SK-N-SH (cell line): ENCODE results near the gene FKBP2. TPM values are rescaled to one million over a fixed set of nuclear protein-coding genes. Genes with fewer than 3 reads are reported as not detected.
"Not testable (repeated sequence)": the region's sequence is repeated elsewhere in the genome, so short reads cannot be mapped to it uniquely, and the experiment has no call there.

ENCODE experiments used
- CTCF ChIA-PET: fragments of 300-600, 350-600 bp; formaldehyde crosslinking; extraction: SDS; loops from one replicate; lab custom pipeline; 2021; lab: Yijun Ruan, JAX
- POLR2A ChIA-PET: fragments of 350-600 bp; sonication (Branson Sonifier 250); formaldehyde crosslinking; extraction: SDS; loops from one replicate; lab custom pipeline; 2020; ENCODE audit warnings: antibody characterized with exemption, inconsistent platforms; lab: Yijun Ruan, JAX
- DNase-seq: peaks from one replicate; pipeline ENCODE4 v3.0.0; 2012
- H2AFZ ChIP-seq: fragments of 200-600 bp; sonication (generic); 2 replicates; pipeline ENCODE4 v1.8.1; 2016; ENCODE audit warnings: antibody characterized with exemption, mild to moderate bottlenecking, low read depth
- H3F3A ChIP-seq: fragments of 200-600 bp; sonication (generic); replicated peaks from 2 replicates; pipeline ENCODE3; 2016; ENCODE audit warnings: antibody characterized with exemption, mild to moderate bottlenecking; ENCODE audit not compliant: insufficient read depth
- H3K27ac ChIP-seq, 2 experiments: fragments of 200-500 bp in 1 of 2; fragments of 200-600 bp in 1 of 2; sonication (Bioruptor generic) in 1 of 2; sonication (generic), shearing (Covaris generic) in 1 of 2; 2 replicates each; pipeline versions ENCODE4 v1.5.1 to v1.6.1; 2014 to 2016; ENCODE audit warnings: low read depth in 2 of 2, inconsistent platforms in 1 of 2, low read length in 1 of 2, mild to moderate bottlenecking in 1 of 2, mixed read lengths in 1 of 2
- H3K27me3 ChIP-seq: fragments of 200-600 bp; sonication (generic), shearing (Covaris generic); 2 replicates; pipeline ENCODE4 v1.6.1; 2016; ENCODE audit warnings: mixed run types; ENCODE audit not compliant: insufficient read depth
- H3K36me3 ChIP-seq, 2 experiments: fragments of 200-500 bp in 1 of 2; fragments of 200-600 bp in 1 of 2; sonication (Bioruptor generic) in 1 of 2; sonication (generic) in 1 of 2; replicated peaks in 1 of 2; 2 replicates each; pipeline versions ENCODE3 to v1.5.1; 2014 to 2016; ENCODE audit warnings: low read length in 1 of 2, mild to moderate bottlenecking in 1 of 2; ENCODE audit not compliant: insufficient read depth in 2 of 2, control insufficient read depth in 1 of 2
- H3K4me1 ChIP-seq, 2 experiments: fragments of 200-500 bp in 1 of 2; fragments of 200-600 bp in 1 of 2; sonication (Bioruptor generic) in 1 of 2; sonication (generic), shearing (Covaris generic) in 1 of 2; 2 replicates each; pipeline versions ENCODE4 v1.5.1 to v1.6.1; 2014 to 2016; ENCODE audit warnings: low read depth in 1 of 2, low read length in 1 of 2, mixed run types in 1 of 2; ENCODE audit not compliant: insufficient read depth in 2 of 2, control insufficient read depth in 1 of 2
- H3K4me2 ChIP-seq: fragments of 200-600 bp; sonication (generic), shearing (Covaris generic); 2 replicates; pipeline ENCODE4 v1.6.1; 2017; ENCODE audit warnings: mixed run types
- H3K4me3 ChIP-seq, 2 experiments: fragments of 200-500 bp in 1 of 2; fragments of 200-600 bp in 1 of 2; sonication (Bioruptor generic) in 1 of 2; sonication (generic), shearing (Covaris generic) in 1 of 2; 2 replicates each; pipeline versions ENCODE4 v1.5.1 to v1.8.1; 2014 to 2016; ENCODE audit warnings: low read depth in 2 of 2, inconsistent platforms in 1 of 2, low read length in 1 of 2, mild to moderate bottlenecking in 1 of 2, mixed read lengths in 1 of 2, moderate library complexity in 1 of 2
- H3K79me2 ChIP-seq: fragments of 200-600 bp; sonication (generic); 2 replicates; pipeline ENCODE4 v1.8.1; 2017; ENCODE audit warnings: mild to moderate bottlenecking; ENCODE audit not compliant: insufficient read depth
- H3K9ac ChIP-seq: fragments of 200-600 bp; sonication (generic); 2 replicates; pipeline ENCODE4 v1.6.1; 2017; ENCODE audit warnings: mixed run types
- H3K9me2 ChIP-seq: fragments of 200-600 bp; sonication (generic); 2 replicates; pipeline ENCODE4 v1.6.1; 2017; ENCODE audit warnings: mixed run types
- H3K9me3 ChIP-seq: fragments of 200-600 bp; sonication (generic); 2 replicates; pipeline ENCODE4 v1.6.1; 2017; ENCODE audit warnings: mixed run types, mild to moderate bottlenecking, moderate library complexity
- H4K20me1 ChIP-seq: fragments of 200-600 bp; sonication (generic); 2 replicates; pipeline ENCODE4 v1.6.1; 2017; ENCODE audit warnings: mild to moderate bottlenecking, mixed run types; ENCODE audit not compliant: insufficient read depth
- CHD2 ChIP-seq: fragments of 150-350 bp; IDR thresholded peaks from 2 replicates; pipeline ENCODE4 v1.6.1; 2018; ENCODE audit warnings: low read length; ENCODE audit not compliant: partially characterized antibody
- EP300 ChIP-seq, 2 experiments: IDR thresholded peaks; 2 replicates each; pipeline versions ENCODE4 v1.4.0 to v1.6.1; 2012; ENCODE audit warnings: borderline replicate concordance in 1 of 2, low read depth in 1 of 2, low read length in 1 of 2
- EZH2phosphoT487 ChIP-seq: fragments of 200-600 bp; sonication (generic); IDR thresholded peaks from 2 replicates; pipeline ENCODE4 v1.6.1; 2017; ENCODE audit warnings: low read depth, mixed run types, mild to moderate bottlenecking, antibody characterized with exemption, moderate library complexity, borderline replicate concordance
- GABPA ChIP-seq: IDR thresholded peaks from 2 replicates; pipeline ENCODE4 v1.4.0; 2012; ENCODE audit warnings: low read depth, mild to moderate bottlenecking
- MAX ChIP-seq: IDR thresholded peaks from 2 replicates; pipeline ENCODE4 v1.4.0; 2012; ENCODE audit warnings: low read depth
- MXI1 ChIP-seq: IDR thresholded peaks from 2 replicates; pipeline ENCODE4 v1.6.1; 2012; ENCODE audit warnings: mild to moderate bottlenecking, low read depth, low read length, improper control_type of control experiment
- NFIC ChIP-seq: IDR thresholded peaks from 2 replicates; pipeline ENCODE4 v1.4.0; 2012; ENCODE audit warnings: borderline replicate concordance
- POLR2AphosphoS5 ChIP-seq: IDR thresholded peaks from 2 replicates; pipeline ENCODE4 v1.6.1; 2012; ENCODE audit warnings: low read depth, low read length
- REST ChIP-seq: IDR thresholded peaks from 2 replicates; pipeline ENCODE4 v1.6.1; 2012; ENCODE audit warnings: mild to moderate bottlenecking, low read depth, low read length, moderate library complexity
- SIN3A ChIP-seq: IDR thresholded peaks from 2 replicates; pipeline ENCODE4 v1.6.1; 2012; ENCODE audit warnings: low read depth, mild to moderate bottlenecking, low read length, moderate library complexity, borderline replicate concordance
- TAF1 ChIP-seq: IDR thresholded peaks from 2 replicates; pipeline ENCODE4 v1.6.1; 2012; ENCODE audit warnings: low read depth, mild to moderate bottlenecking, low read length, moderate library complexity, borderline replicate concordance
- YY1 ChIP-seq: IDR thresholded peaks from 2 replicates; pipeline ENCODE4 v1.4.0; 2012; ENCODE audit warnings: low read depth, mild to moderate bottlenecking
- WGBS: methylation state at CpG from one replicate; pipeline ENCODE4 v1.1.6; 2017; ENCODE audit warnings: low lambda C conversion rate; 5-methylcytosine and 5-hydroxymethylcytosine counted together
- polyA plus RNA-seq, 3 experiments: library from polyadenylated mRNA; depleted of rRNA; stranded (reverse); fragments of >200 nt; gene quantifications; 2 replicates each; pipeline ENCODE4 v1.2.3, GENCODE V29; 2012

Gene FKBP2
- polyA plus RNA-seq, 1 of the 3 experiments (the other 2 are of a cell fraction) = 127 TPM

- ChIA-PET CTCF (interaction anchor here (1.8 to 3.4 kb wide), 4 partner anchors 14 to 58 kb away, joined by 6 to 20 read pairs (median 12); partner anchors contain the start of gene ESRRA), POLR2A (interaction anchor here (1.0 to 12.4 kb wide), 6 partner anchors 15 to 65 kb away, joined by 3 to 112 read pairs (median 5); no protein-coding TSS in a partner anchor)
- Histone ChIP-seq H3K4me3 (peak overlapping the region; percentile 75 to 98), H3K79me2 (peaks cover 49% of the 10 kb centered on the region), H3K27ac (peak overlapping the region in 1 of 2 experiments; percentile 89; a peak in 3 of 4 replicates), H3F3A (peaks cover 11% of the 10 kb centered on the region), H3K36me3 (peaks cover 10 to 14% of the 10 kb centered on the region in 2 experiments), H3K9ac (peak overlapping the region; percentile 72; the same call in 1 of the 2 replicates), H3K4me2 (peak overlapping the region; percentile 77; the same call in 1 of the 2 replicates), H3K4me1 (peaks cover 9 to 45% of the 10 kb centered on the region in 2 experiments; a peak in 2 of 4 replicates)
- not testable (repeated sequence) for H3K27me3 ChIP-seq, H3K9me2 ChIP-seq, H3K9me3 ChIP-seq, H4K20me1 ChIP-seq, H2AFZ ChIP-seq, DNase-seq
- no CpG with 5 or more reads among the region's 43 CpGs for WGBS
- peak; percentile 19; the same call in 1 of the 2 replicates for TF ChIP-seq MAX
- TF ChIP-seq MXI1 = 0 out of 2 replicates have a peak, but pooled peaks have one; percentile 29
Observed at GRCh38 chr11:64246621-64246870, 5.7 kb downstream of the FKBP2 start.

GRCh38 chr11:64246871-64247728 is 6.2 kb downstream of the FKBP2 start, which contains the start of gene PPP1R14B:
TSS of gene PPP1R14B (minus strand) at chr11:64246943. CDS start at chr11:64246673, 270 bp downstream.
- H3K4me3 ChIP-seq = peak within 1 kb of the TSS; percentile 92 to 98
- peak within 1 kb of the TSS; percentile 96 to 98 for H3K27ac ChIP-seq
- peaks cover 11% of the 10 kb centered on the region for H3F3A ChIP-seq
- no peaks in the 10 kb centered on the region for H3K9me2 ChIP-seq
- peaks cover 9 to 46% of the 10 kb centered on the region in 2 experiments; a peak in 2 of 4 replicates for H3K4me1 ChIP-seq
- no peaks in the 10 kb centered on the region for H3K9me3 ChIP-seq
- H3K79me2 ChIP-seq = peaks cover 49% of the 10 kb centered on the region
- H2AFZ ChIP-seq = peak within 1 kb of the TSS; percentile 72
- DNase-seq = peak; percentile 95
- no peaks in the 10 kb centered on the region for H3K27me3 ChIP-seq
- H3K4me2 ChIP-seq = peak within 1 kb of the TSS; percentile 100
- TF ChIP-seq CHD2 (peak; percentile 91), MXI1 (peak; percentile 84), TAF1 (peak; percentile 55; the same call in 1 of the 2 replicates), SIN3A (peak; percentile 71; the same call in 1 of the 2 replicates), REST (no peak), NFIC (no peak), MAX (peak; percentile 86), GABPA (peak; percentile 60), EZH2phosphoT487 (no peak), POLR2AphosphoS5 (peak; percentile 73; the same call in 1 of the 2 replicates), YY1 (peak; percentile 96), EP300 (IDR thresholded peaks at IDR 0.05; ENCODE audit: borderline replicate concordance in 1 of 2, low read depth in 1 of 2, low read length in 1 of 2) (no peak)
- TF ChIP-seq, all 33 proteins: peak for 8
- POLR2A ChIA-PET = interaction anchor here (0.6 to 12.4 kb wide), 6 partner anchors 14 to 126 kb away, joined by 3 to 112 read pairs (median 6); no protein-coding TSS in a partner anchor
- Histone ChIP-seq H4K20me1 (no peaks in the 10 kb centered on the region), H3K9ac (peak within 1 kb of the TSS; percentile 91), H3K36me3 (peaks cover 10 to 14% of the 10 kb centered on the region in 2 experiments)
- 1% methylated on average over 36 of the region's 74 CpGs for WGBS
- CTCF ChIA-PET = interaction anchor here (0.7 to 3.4 kb wide), 6 partner anchors 14 to 57 kb away, joined by 3 to 20 read pairs (median 8); partner anchors contain the start of gene ESRRA
